Fibroblast of lung (primary cell): Measurements from ENCODE around the gene DNAJC12. TPM values are rescaled to one million over a fixed set of nuclear protein-coding genes. Genes with fewer than 3 reads are reported as not detected.

Experiments
- DNase-seq, 2 donors: peaks; one replicate each; pipeline versions ENCODE4 v3.0.0 to v3.0.0-alpha.2; 2010; ENCODE audit warnings: low read depth in 2 of 2
- H2AFZ ChIP-seq: 2 replicates; pipeline ENCODE4 v1.5.1; 2012; ENCODE audit warnings: low read length, control low read depth, inconsistent platforms
- H3K27ac ChIP-seq: 2 replicates; pipeline ENCODE4 v1.5.1; 2011; ENCODE audit warnings: low read length, control low read depth; ENCODE audit not compliant: insufficient read depth
- H3K27me3 ChIP-seq: 2 replicates; pipeline ENCODE4 v1.5.1; 2011; ENCODE audit warnings: mild to moderate bottlenecking, low read length; ENCODE audit not compliant: control insufficient read depth, insufficient read depth
- H3K36me3 ChIP-seq: 2 replicates; pipeline ENCODE4 v1.5.1; 2011; ENCODE audit warnings: low read length; ENCODE audit not compliant: control insufficient read depth, insufficient read depth
- H3K4me1 ChIP-seq: 2 replicates; pipeline ENCODE4 v1.5.1; 2011; ENCODE audit warnings: low read length; ENCODE audit not compliant: control insufficient read depth, insufficient read depth; ENCODE audit errors: extremely low read depth
- H3K4me2 ChIP-seq: 2 replicates; pipeline ENCODE4 v1.5.1; 2011; ENCODE audit warnings: low read length, control low read depth; ENCODE audit not compliant: insufficient read depth; ENCODE audit errors: extremely low read depth
- H3K4me3 ChIP-seq, 4 experiments: fragments of 200-600 bp in 1 of 4; sonication (generic) in 1 of 4; replicated peaks in 1 of 4; 2 replicates each; pipeline ENCODE4 v1.5.1; 2011 to 2016; ENCODE audit warnings: low read length in 4 of 4, low read depth in 3 of 4, mild to moderate bottlenecking in 3 of 4, control low read depth in 2 of 4, inconsistent platforms in 1 of 4, mixed read lengths in 1 of 4; ENCODE audit not compliant: insufficient read depth in 1 of 4; ENCODE audit errors: control extremely low read depth in 1 of 4
- H3K79me2 ChIP-seq: 2 replicates; pipeline ENCODE4 v1.5.1; 2012; ENCODE audit warnings: mild to moderate bottlenecking, low read length, inconsistent platforms; ENCODE audit not compliant: control insufficient read depth, insufficient read depth
- H3K9ac ChIP-seq: 2 replicates; pipeline ENCODE4 v1.5.1; 2011; ENCODE audit warnings: mild to moderate bottlenecking, low read length, control low read depth; ENCODE audit not compliant: insufficient read depth
- H3K9me3 ChIP-seq: 2 replicates; pipeline ENCODE4 v1.5.1; 2012; ENCODE audit warnings: low read depth, low read length; ENCODE audit not compliant: control insufficient read depth, insufficient read depth
- H4K20me1 ChIP-seq: 2 replicates; pipeline ENCODE4 v1.5.1; 2011; ENCODE audit warnings: low read length; ENCODE audit not compliant: control insufficient read depth, insufficient read depth; ENCODE audit errors: extremely low read depth
- EZH2 ChIP-seq: IDR thresholded peaks from 2 replicates; pipeline ENCODE4 v1.5.1; 2012; ENCODE audit warnings: low read length, control low read depth, mild to moderate bottlenecking; ENCODE audit errors: missing control alignments
- polyA plus RNA-seq, 2 donors: library from polyadenylated mRNA; depleted of rRNA in 1 of 2; stranded (reverse) in 1 of 2; unstranded in 1 of 2; fragments of >200 nt; gene quantifications; 2 replicates each; pipeline ENCODE4 v1.2.1, GENCODE V29; 2011 to 2012; ENCODE audit warnings: missing spikeins in 1 of 2
- total RNA-seq: library from RNA; depleted of rRNA; stranded (reverse); fragments of >200 nt; gene quantifications from 2 replicates; pipeline ENCODE4 v1.2.1, GENCODE V29; 2014
- TF ChIP-seq, protein P1 (sequence below), 2 donors: IDR thresholded peaks in 1 of 2; conservative IDR thresholded peaks in 1 of 2; 1 replicate in 1 of 2; 2 replicates in 1 of 2; pipeline ENCODE4 v1.5.1; 2011 to 2012; ENCODE audit warnings: low read length in 2 of 2, control low read depth in 1 of 2, inconsistent platforms in 1 of 2, low read depth in 1 of 2, mild to moderate bottlenecking in 1 of 2

DNAJC12 gene
- total and polyA plus RNA-seq, 2 donors (not counting 1 experiment from before 2014, with no cell fraction given): 1.8 to 2.3 TPM

DNA sequence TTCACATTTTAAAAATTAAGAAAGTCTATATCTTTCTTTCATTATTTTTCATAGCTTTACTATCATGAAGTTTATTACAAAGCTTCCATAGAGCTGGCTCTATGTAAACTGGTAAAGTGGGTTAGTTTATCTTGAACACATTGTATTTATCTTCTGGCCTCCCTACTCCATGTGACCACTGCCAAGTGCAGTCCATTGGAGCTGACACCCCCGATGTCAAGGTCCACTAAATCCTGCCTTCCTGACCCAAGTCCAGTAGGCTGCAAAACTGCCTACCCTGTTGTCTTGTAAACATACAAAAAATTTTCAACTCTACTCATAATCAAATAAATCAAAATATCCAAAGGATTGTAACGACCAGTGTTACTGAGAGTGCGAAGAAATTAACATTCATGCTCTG is 10.2 kb downstream of the DNAJC12 start:
- no peak for DNase-seq
- H4K20me1 ChIP-seq: no peaks in the 10 kb centered on the region
- H3K4me2 ChIP-seq: no peak overlapping the region
- H3K4me3 ChIP-seq: no peak overlapping the region
- H3K9ac ChIP-seq: no peak overlapping the region
- H3K27ac ChIP-seq: no peak overlapping the region
- TF ChIP-seq, protein P1, sequence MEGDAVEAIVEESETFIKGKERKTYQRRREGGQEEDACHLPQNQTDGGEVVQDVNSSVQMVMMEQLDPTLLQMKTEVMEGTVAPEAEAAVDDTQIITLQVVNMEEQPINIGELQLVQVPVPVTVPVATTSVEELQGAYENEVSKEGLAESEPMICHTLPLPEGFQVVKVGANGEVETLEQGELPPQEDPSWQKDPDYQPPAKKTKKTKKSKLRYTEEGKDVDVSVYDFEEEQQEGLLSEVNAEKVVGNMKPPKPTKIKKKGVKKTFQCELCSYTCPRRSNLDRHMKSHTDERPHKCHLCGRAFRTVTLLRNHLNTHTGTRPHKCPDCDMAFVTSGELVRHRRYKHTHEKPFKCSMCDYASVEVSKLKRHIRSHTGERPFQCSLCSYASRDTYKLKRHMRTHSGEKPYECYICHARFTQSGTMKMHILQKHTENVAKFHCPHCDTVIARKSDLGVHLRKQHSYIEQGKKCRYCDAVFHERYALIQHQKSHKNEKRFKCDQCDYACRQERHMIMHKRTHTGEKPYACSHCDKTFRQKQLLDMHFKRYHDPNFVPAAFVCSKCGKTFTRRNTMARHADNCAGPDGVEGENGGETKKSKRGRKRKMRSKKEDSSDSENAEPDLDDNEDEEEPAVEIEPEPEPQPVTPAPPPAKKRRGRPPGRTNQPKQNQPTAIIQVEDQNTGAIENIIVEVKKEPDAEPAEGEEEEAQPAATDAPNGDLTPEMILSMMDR (conservative IDR thresholded peaks at IDR 0.05 in 1 of 2, IDR thresholded peaks at IDR 0.05 in 1 of 2; ENCODE audit: low read depth in 1 of 2, low read length in 2 of 2): no peak
- no peak for TF ChIP-seq EZH2
- no peaks in the 10 kb centered on the region for H3K4me1 ChIP-seq
- H3K79me2 ChIP-seq: no peaks in the 10 kb centered on the region
- no peaks in the 10 kb centered on the region for H3K27me3 ChIP-seq
- no peaks in the 10 kb centered on the region for H3K36me3 ChIP-seq
- H3K9me3 ChIP-seq: no peaks in the 10 kb centered on the region
- no peak overlapping the region for H2AFZ ChIP-seq

DNA sequence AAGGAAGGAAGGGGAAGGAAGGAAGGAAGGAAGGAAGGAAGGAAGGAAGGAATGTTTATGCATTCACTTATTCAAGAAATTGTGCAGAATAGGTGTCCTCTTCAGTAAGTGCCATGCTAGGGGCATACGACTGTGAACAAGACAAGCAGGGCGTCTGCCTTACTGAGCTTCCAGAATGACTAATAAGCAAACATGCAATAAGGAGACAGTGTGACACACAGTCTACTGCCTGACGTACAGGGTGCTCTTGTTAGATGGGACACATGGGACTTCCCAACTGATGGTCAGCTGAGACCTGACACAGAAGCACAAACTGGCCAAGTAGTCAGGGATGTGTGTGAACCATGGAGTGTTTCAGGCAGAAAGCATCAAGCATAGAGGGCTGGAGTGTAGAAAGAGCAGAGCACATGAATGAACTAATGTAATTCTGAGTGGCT is 18.2 kb downstream of the DNAJC12 start:
- Histone ChIP-seq H4K20me1 (no peaks in the 10 kb centered on the region), H3K27ac (no peak overlapping the region), H3K9me3 (no peaks in the 10 kb centered on the region), H3K4me1 (no peaks in the 10 kb centered on the region), H3K79me2 (no peaks in the 10 kb centered on the region), H3K9ac (no peak overlapping the region), H2AFZ (no peak overlapping the region), H3K36me3 (no peaks in the 10 kb centered on the region), H3K27me3 (no peaks in the 10 kb centered on the region), H3K4me3 (no peak overlapping the region), H3K4me2 (no peak overlapping the region)
- DNase-seq: peak in 1 of 2 donors; percentile 61
- no peak for TF ChIP-seq EZH2
- TF ChIP-seq, protein P1 (conservative IDR thresholded peaks at IDR 0.05 in 1 of 2, IDR thresholded peaks at IDR 0.05 in 1 of 2; ENCODE audit: low read depth in 1 of 2, low read length in 2 of 2): no peak

DNA sequence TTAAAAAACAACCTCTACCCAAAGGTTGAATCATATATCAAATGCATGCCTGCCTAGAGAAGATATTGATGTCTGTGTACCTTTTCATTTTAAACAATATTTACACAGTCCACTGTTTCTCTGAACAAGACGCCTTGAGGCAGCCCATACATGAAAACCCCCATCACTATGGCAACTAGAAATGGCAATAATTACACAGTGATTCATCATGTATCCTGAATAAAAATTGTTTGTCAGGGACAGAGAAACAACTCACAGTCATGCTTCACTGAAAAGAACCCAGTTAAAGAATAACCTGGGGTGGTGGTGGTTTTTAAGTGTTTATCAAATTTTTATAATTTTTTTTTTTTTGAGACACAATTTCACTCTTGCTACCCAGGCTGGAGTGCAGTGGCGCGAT is 19.7 kb downstream of the DNAJC12 start:
- Histone ChIP-seq H3K36me3 (no peaks in the 10 kb centered on the region), H3K9me3 (no peaks in the 10 kb centered on the region), H3K79me2 (no peaks in the 10 kb centered on the region), H3K27ac (no peak overlapping the region), H4K20me1 (no peaks in the 10 kb centered on the region), H3K4me1 (no peaks in the 10 kb centered on the region), H3K4me2 (no peak overlapping the region), H3K4me3 (no peak overlapping the region), H2AFZ (no peak overlapping the region), H3K27me3 (no peaks in the 10 kb centered on the region), H3K9ac (no peak overlapping the region)
- DNase-seq: peak in 1 of 2 donors; percentile 54
- TF ChIP-seq EZH2: no peak
- TF ChIP-seq, protein P1 (conservative IDR thresholded peaks at IDR 0.05 in 1 of 2, IDR thresholded peaks at IDR 0.05 in 1 of 2; ENCODE audit: low read depth in 1 of 2, low read length in 2 of 2): no peak
